Nephron (organoid): ENCODE measurements around the gene PTPRM.

Experiments
- H3K27ac Mint-ChIP-seq, 3 experiments: 2 replicates each; pipeline ENCODE4 v1.8.0; 2020; ENCODE audit warnings: mixed read lengths in 3 of 3, mild to moderate bottlenecking in 2 of 3, moderate library complexity in 1 of 3
- H3K27me3 Mint-ChIP-seq: 2 replicates; pipeline ENCODE4 v1.8.0; 2021; ENCODE audit warnings: low read depth, mild to moderate bottlenecking, moderate library complexity, mixed read lengths
- H3K36me3 Mint-ChIP-seq: 2 replicates; pipeline ENCODE4 v1.8.0; 2020; ENCODE audit warnings: low read depth, mixed read lengths
- H3K4me1 Mint-ChIP-seq: 2 replicates; pipeline ENCODE4 v1.8.0; 2020; ENCODE audit warnings: mixed read lengths
- H3K4me3 Mint-ChIP-seq, 3 experiments: 2 replicates each; pipeline ENCODE4 v1.8.0; 2020; ENCODE audit warnings: mild to moderate bottlenecking in 3 of 3, mixed read lengths in 3 of 3, moderate library complexity in 2 of 3
- H3K9me3 Mint-ChIP-seq: 2 replicates; pipeline ENCODE4 v1.8.0; 2020; ENCODE audit warnings: mixed read lengths
- TF ChIP-seq, protein P1 (sequence below), 3 experiments: fragments of 200-600 bp; sonication (generic); IDR thresholded peaks; one replicate each; pipeline ENCODE4 v1.5.0; 2021; ENCODE audit warnings: antibody characterized with exemption in 3 of 3; ENCODE audit not compliant: unreplicated experiment in 3 of 3

PTPRM gene

DNA sequence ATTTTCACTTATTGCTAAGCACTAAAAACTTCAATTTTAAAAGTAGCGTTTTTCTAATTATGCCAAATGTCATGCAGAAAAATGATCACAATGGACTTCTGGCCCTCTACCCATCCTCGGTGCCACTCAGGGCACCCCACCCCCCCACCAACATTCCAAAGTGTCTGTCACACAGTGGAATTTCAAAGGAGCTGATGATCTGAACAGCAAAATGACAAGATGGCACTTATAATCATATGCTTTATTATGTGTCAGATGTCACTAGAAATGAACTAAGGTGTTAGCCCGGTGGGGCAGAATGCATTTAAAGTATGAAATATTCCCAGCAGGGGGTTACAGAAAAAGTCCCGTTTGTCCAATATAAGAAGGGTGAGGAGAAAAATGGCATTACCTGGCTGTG, 681.5 kb downstream of the PTPRM start:
- no peak overlapping the region for H3K27ac Mint-ChIP-seq
- peaks cover 9% of the 10 kb centered on the region for H3K36me3 Mint-ChIP-seq
- H3K27me3 Mint-ChIP-seq, result no peaks in the 10 kb centered on the region
- H3K9me3 Mint-ChIP-seq, result no peaks in the 10 kb centered on the region
- H3K4me3 Mint-ChIP-seq, result no peak overlapping the region
- H3K4me1 Mint-ChIP-seq, result peaks cover under 1% of the 10 kb centered on the region
- TF ChIP-seq, protein P1, sequence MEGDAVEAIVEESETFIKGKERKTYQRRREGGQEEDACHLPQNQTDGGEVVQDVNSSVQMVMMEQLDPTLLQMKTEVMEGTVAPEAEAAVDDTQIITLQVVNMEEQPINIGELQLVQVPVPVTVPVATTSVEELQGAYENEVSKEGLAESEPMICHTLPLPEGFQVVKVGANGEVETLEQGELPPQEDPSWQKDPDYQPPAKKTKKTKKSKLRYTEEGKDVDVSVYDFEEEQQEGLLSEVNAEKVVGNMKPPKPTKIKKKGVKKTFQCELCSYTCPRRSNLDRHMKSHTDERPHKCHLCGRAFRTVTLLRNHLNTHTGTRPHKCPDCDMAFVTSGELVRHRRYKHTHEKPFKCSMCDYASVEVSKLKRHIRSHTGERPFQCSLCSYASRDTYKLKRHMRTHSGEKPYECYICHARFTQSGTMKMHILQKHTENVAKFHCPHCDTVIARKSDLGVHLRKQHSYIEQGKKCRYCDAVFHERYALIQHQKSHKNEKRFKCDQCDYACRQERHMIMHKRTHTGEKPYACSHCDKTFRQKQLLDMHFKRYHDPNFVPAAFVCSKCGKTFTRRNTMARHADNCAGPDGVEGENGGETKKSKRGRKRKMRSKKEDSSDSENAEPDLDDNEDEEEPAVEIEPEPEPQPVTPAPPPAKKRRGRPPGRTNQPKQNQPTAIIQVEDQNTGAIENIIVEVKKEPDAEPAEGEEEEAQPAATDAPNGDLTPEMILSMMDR (IDR thresholded peaks at IDR 0.05; ENCODE audit: unreplicated experiment in 3 of 3), result no peak

DNA sequence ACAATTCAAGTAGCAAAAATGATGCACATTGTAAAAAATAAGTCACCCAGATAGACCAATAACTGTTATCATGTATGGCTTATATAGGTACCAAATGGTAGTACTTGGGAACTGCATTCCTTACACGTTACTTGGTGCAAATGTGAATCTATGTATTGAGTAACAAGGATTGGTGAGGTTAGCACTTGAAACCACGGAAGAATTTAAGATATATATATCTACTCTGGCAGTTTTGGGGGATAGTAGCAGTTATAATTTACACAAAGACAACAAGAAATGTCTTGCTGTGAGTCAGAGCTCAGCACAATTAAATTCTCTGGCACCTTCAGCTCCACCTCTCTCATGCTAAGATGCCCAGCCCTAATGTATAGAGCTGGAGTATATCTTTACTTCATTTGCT, 682.7 kb downstream of the PTPRM start:
- TF ChIP-seq, protein P1 (IDR thresholded peaks at IDR 0.05; ENCODE audit: unreplicated experiment in 3 of 3), result no peak
- Mint-ChIP-seq H3K27ac (no peak overlapping the region), H3K27me3 (no peaks in the 10 kb centered on the region), H3K4me1 (peaks cover 13% of the 10 kb centered on the region), H3K4me3 (no peak overlapping the region), H3K9me3 (no peaks in the 10 kb centered on the region), H3K36me3 (peaks cover 3% of the 10 kb centered on the region)

DNA sequence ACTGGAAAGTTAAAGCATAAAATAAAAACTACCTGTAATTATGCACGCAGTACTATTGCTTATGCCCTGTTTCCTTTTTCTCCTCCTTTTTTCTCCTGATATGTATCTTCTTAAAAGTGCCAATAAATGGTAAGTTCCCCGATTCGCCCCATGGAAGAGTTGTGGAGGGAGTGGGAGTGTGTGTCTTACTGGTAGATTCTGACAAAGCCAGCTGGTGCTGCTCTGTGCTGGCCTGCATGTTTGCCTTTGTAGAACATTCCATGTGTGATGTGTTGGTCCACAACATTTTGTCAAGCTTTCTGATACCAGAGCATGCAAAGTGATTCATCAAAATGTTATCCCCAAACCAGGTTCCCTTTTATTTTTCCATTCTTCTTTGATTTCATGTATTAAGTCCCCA, 685.3 kb downstream of the PTPRM start:
- peaks cover 13% of the 10 kb centered on the region for H3K4me1 Mint-ChIP-seq
- TF ChIP-seq, protein P1 (IDR thresholded peaks at IDR 0.05; ENCODE audit: unreplicated experiment in 3 of 3), result no peak
- no peaks in the 10 kb centered on the region for H3K36me3 Mint-ChIP-seq
- no peaks in the 10 kb centered on the region for H3K9me3 Mint-ChIP-seq
- no peaks in the 10 kb centered on the region for H3K27me3 Mint-ChIP-seq
- no peak overlapping the region for H3K27ac Mint-ChIP-seq
- H3K4me3 Mint-ChIP-seq, result no peak overlapping the region

DNA sequence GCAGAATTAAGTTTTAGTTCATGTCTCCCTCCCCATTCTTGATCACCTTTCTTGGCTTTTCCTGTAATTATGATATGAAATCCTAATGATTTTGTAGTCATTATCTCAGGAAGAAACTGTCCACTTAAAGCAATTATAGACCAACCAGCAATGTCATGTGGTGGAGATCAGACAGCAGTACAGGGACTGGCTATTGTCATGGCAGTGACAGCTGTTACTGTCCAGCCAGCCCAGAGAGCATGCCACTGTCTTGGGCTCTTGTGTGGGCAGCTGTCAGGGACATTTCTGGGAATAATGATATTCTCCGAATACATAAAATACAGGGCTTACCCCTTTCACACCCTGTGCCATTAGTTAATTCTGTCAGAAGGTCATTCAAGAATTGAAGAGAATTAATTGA, 686.8 kb downstream of the PTPRM start:
- Mint-ChIP-seq H3K4me1 (peaks cover 18% of the 10 kb centered on the region), H3K36me3 (no peaks in the 10 kb centered on the region), H3K4me3 (no peak overlapping the region), H3K9me3 (no peaks in the 10 kb centered on the region), H3K27ac (peak overlapping the region in 1 of 3 experiments; percentile 18), H3K27me3 (no peaks in the 10 kb centered on the region)
- TF ChIP-seq, protein P1 (IDR thresholded peaks at IDR 0.05; ENCODE audit: unreplicated experiment in 3 of 3), result no peak

DNA sequence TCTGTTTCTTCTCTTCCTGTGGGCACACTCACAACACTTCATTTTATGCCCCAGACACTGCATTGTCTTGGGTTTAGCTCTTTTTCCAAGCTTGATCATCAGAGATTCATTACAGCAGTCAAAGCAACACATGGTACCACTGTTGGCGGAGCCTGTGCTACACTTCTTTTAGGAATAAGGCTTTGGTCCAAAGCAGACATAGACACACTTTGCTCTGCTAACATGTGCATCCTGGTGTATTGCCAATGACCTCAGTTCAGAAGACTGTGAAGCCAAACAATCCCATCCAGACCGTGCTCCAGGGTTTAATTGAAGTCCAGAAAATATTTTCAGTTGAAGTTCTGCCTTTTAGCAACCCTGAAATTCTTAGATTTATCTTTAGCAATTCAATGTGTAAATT, 687.5 kb downstream of the PTPRM start:
- Mint-ChIP-seq H3K27ac (peak overlapping the region in 1 of 3 experiments; percentile 69), H3K9me3 (no peaks in the 10 kb centered on the region), H3K4me1 (peaks cover 18% of the 10 kb centered on the region), H3K36me3 (no peaks in the 10 kb centered on the region), H3K27me3 (no peaks in the 10 kb centered on the region), H3K4me3 (no peak overlapping the region)
- TF ChIP-seq, protein P1 (IDR thresholded peaks at IDR 0.05; ENCODE audit: unreplicated experiment in 3 of 3), result no peak

DNA sequence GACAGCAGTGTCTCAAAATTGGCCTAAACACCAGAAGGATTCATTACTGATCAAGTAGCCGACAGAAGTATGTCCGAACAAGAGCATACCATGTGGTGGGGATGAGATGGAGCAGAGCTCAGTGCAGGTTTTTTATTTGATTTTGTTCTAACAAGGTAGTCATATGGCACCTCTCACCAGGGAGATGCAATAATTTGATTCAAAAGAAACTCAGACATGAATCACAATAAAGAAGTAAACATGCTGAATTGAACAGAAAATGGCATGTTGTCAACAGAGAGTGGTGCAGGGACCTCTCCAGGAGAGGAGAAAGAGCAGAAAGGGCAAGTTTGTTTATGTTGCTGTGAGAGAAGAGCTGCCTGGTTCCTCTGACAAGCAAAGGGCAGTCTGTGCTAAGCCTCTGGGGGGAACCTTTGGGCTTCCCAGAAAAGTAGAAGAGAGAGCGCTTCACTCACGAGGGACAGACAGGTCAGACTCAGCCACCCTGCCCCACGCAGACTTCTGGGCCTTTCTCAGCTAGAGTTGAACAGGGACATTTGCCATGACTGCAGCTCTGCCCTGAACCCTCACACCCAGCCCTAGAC, 690.8 kb downstream of the PTPRM start:
- TF ChIP-seq, protein P1 (IDR thresholded peaks at IDR 0.05; ENCODE audit: unreplicated experiment in 3 of 3), result no peak

More for the DNA sequence above, 690.8 kb downstream of the PTPRM start:
- Mint-ChIP-seq H3K27me3 (no peaks in the 10 kb centered on the region), H3K27ac (no peak overlapping the region), H3K36me3 (no peaks in the 10 kb centered on the region), H3K4me1 (peaks cover 42% of the 10 kb centered on the region), H3K9me3 (no peaks in the 10 kb centered on the region), H3K4me3 (no peak overlapping the region)
